HL-60 (cell line): ENCODE measurements around the gene ATG16L1.

Experiments
- DNase-seq, 2 experiments: peaks; one replicate each; pipeline ENCODE4 v3.0.0-alpha.2; 2010 to 2020; ENCODE audit warnings: low read depth in 1 of 2, low spot score in 1 of 2
- H3K27ac ChIP-seq: fragments of 250-450 bp; sonication (Bioruptor Pico); replicated peaks from 2 replicates; pipeline ENCODE4 v1.5.1; 2020; ENCODE audit warnings: mild to moderate bottlenecking, moderate library complexity
- H3K27me3 ChIP-seq: fragments of 250-450 bp; sonication (Bioruptor Pico); 2 replicates; pipeline ENCODE4 v1.5.1; 2021; ENCODE audit warnings: mild to moderate bottlenecking, moderate library complexity; ENCODE audit not compliant: insufficient read depth, poor library complexity, severe bottlenecking
- H3K4me3 ChIP-seq: replicated peaks from 2 replicates; pipeline ENCODE4 v1.5.1; 2011; ENCODE audit warnings: mild to moderate bottlenecking, control low read depth, low read length; ENCODE audit not compliant: insufficient read depth
- GABPA ChIP-seq: IDR thresholded peaks from 2 replicates; pipeline ENCODE4 v1.6.1; 2012; ENCODE audit warnings: low read depth
- POLR2AphosphoS5 ChIP-seq: IDR thresholded peaks from 2 replicates; pipeline ENCODE4 v1.6.1; 2012; ENCODE audit warnings: low read depth
- REST ChIP-seq: IDR thresholded peaks from 2 replicates; pipeline ENCODE4 v1.6.1; 2012; ENCODE audit warnings: low read depth; ENCODE audit not compliant: insufficient replicate concordance
- SPI1 ChIP-seq: IDR thresholded peaks from 2 replicates; pipeline ENCODE4 v1.6.1; 2012; ENCODE audit warnings: low read depth, mild to moderate bottlenecking, borderline replicate concordance
- TF ChIP-seq, protein P1 (sequence below): IDR thresholded peaks from one replicate; pipeline ENCODE4 v1.5.1; 2011; ENCODE audit warnings: low read length, control low read depth, inconsistent platforms; ENCODE audit not compliant: insufficient read depth

ATG16L1 gene

GRCh38 chr2:233217892-233218377 lies 33.5 kb upstream of the ATG16L1 start:
- no peak overlapping the region for H3K4me3 ChIP-seq
- no peak overlapping the region for H3K27ac ChIP-seq
- DNase-seq = peak in 1 of 2 experiments; percentile 25
- no peaks in the 10 kb centered on the region for H3K27me3 ChIP-seq
- TF ChIP-seq, protein P1, sequence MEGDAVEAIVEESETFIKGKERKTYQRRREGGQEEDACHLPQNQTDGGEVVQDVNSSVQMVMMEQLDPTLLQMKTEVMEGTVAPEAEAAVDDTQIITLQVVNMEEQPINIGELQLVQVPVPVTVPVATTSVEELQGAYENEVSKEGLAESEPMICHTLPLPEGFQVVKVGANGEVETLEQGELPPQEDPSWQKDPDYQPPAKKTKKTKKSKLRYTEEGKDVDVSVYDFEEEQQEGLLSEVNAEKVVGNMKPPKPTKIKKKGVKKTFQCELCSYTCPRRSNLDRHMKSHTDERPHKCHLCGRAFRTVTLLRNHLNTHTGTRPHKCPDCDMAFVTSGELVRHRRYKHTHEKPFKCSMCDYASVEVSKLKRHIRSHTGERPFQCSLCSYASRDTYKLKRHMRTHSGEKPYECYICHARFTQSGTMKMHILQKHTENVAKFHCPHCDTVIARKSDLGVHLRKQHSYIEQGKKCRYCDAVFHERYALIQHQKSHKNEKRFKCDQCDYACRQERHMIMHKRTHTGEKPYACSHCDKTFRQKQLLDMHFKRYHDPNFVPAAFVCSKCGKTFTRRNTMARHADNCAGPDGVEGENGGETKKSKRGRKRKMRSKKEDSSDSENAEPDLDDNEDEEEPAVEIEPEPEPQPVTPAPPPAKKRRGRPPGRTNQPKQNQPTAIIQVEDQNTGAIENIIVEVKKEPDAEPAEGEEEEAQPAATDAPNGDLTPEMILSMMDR = no peak
- TF ChIP-seq SPI1 = no peak
- no peak for TF ChIP-seq GABPA
- TF ChIP-seq POLR2AphosphoS5 = no peak
- TF ChIP-seq REST = no peak

DNA sequence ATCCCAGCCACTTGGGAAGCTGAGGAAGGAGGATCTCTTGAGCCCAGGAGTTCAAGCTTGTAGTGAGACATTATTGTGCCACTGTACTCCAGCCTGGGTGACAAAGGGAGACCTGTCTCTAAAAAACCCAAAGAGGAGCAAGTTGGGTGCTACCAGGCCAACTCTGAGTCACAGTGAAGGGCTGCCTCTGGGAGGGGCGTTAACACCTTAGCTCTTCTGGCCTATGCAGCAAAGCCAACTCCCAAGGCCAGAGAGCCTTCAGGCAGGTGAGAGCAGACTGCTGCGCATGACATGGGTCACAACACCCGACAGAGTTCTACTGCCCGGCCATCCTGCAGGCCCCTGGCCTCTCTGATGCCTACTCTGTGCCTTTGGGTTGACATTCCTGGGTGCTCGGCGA lies 32.6 kb upstream of the ATG16L1 start:
- TF ChIP-seq SPI1 (no peak), GABPA (no peak), POLR2AphosphoS5 (no peak), REST (no peak)
- TF ChIP-seq, protein P1 = no peak
- H3K27me3 ChIP-seq = no peaks in the 10 kb centered on the region
- no peak for DNase-seq
- H3K4me3 ChIP-seq = no peak overlapping the region
- no peak overlapping the region for H3K27ac ChIP-seq

GRCh38 chr2:233219848-233220247 lies 31.6 kb upstream of the ATG16L1 start:
- DNase-seq = no peak
- Histone ChIP-seq H3K27me3 (no peaks in the 10 kb centered on the region), H3K27ac (no peak overlapping the region), H3K4me3 (no peak overlapping the region)
- TF ChIP-seq SPI1 (no peak), POLR2AphosphoS5 (no peak), REST (no peak), GABPA (no peak)
- TF ChIP-seq, protein P1 = no peak
